GM04503 (cell line): ENCODE data around the gene MARCHF6.

Experiments used
- DNase-seq: peaks from one replicate; pipeline ENCODE4 v3.0.0-alpha.2; 2012; ENCODE audit warnings: low read depth

MARCHF6 gene

GRCh38 chr5:10376544-10376943 lies 23.0 kb downstream of the MARCHF6 start:
- no peak for DNase-seq

- no peak for DNase-seq
Measured at GRCh38 chr5:10377081-10377480, 23.6 kb downstream of the MARCHF6 start.

GRCh38 chr5:10381803-10382202 lies 28.3 kb downstream of the MARCHF6 start:
- DNase-seq = no peak

- no peak for DNase-seq
Measured at GRCh38 chr5:10384483-10384882, 31.0 kb downstream of the MARCHF6 start.

GRCh38 chr5:10387690-10388089 lies 34.2 kb downstream of the MARCHF6 start:
- DNase-seq = no peak

GRCh38 chr5:10391130-10391529 lies 37.6 kb downstream of the MARCHF6 start:
- DNase-seq = no peak

GRCh38 chr5:10392567-10393328 lies 39.3 kb downstream of the MARCHF6 start:
- peak; percentile 58 for DNase-seq

- peak; percentile 46 for DNase-seq
Measured at GRCh38 chr5:10393491-10393890, 40.0 kb downstream of the MARCHF6 start.

GRCh38 chr5:10396552-10396951 lies 43.1 kb downstream of the MARCHF6 start:
- no peak for DNase-seq

- no peak for DNase-seq
Measured at GRCh38 chr5:10399839-10400238, 46.3 kb downstream of the MARCHF6 start.

- DNase-seq = no peak
Measured at GRCh38 chr5:10400411-10400810, 46.9 kb downstream of the MARCHF6 start.

GRCh38 chr5:10400831-10401230 lies 47.3 kb downstream of the MARCHF6 start:
- no peak for DNase-seq

- DNase-seq = no peak
Measured at GRCh38 chr5:10401498-10401897, 48.0 kb downstream of the MARCHF6 start.
